SU-DHL-6 (cell line): Measurements from ENCODE around the gene LCAT.
"Not testable (repeated sequence)": the region's sequence is repeated elsewhere in the genome, so short reads cannot be mapped to it uniquely, and the experiment has no call there.

ENCODE experiments used
- H2AFZ ChIP-seq: fragments of 200-600 bp; sonication (generic); 2 replicates; pipeline ENCODE4 v1.6.1; 2014; ENCODE audit warnings: low read depth, mild to moderate bottlenecking, moderate library complexity, mixed read lengths, antibody characterized with exemption, low read length; ENCODE audit not compliant: severe bottlenecking
- H3F3A ChIP-seq: fragments of 200-600 bp; shearing (Covaris generic); 2 replicates; pipeline ENCODE4 v1.6.0; 2016; ENCODE audit warnings: antibody characterized with exemption, mild to moderate bottlenecking; ENCODE audit not compliant: insufficient read depth
- H3K27ac ChIP-seq: fragments of 200-600 bp; sonication (generic); 2 replicates; pipeline ENCODE4 v1.5.1; 2016; ENCODE audit warnings: low read depth, mild to moderate bottlenecking, low read length, moderate library complexity, mixed read lengths
- H3K27me3 ChIP-seq: fragments of 200-600 bp; sonication (generic), shearing (Covaris generic); 2 replicates; pipeline ENCODE4 v1.6.0; 2014; ENCODE audit warnings: mild to moderate bottlenecking, low read length
- H3K36me3 ChIP-seq: fragments of 200-600 bp; sonication (generic); 2 replicates; pipeline ENCODE4 v1.6.1; 2014; ENCODE audit warnings: mild to moderate bottlenecking, low read length, mixed read lengths
- H3K4me2 ChIP-seq: fragments of 300-600, 200-600 bp; shearing (Covaris generic), sonication (generic); 2 replicates; pipeline ENCODE4 v1.6.0; 2014; ENCODE audit warnings: low read length, low read depth, mild to moderate bottlenecking; ENCODE audit not compliant: poor library complexity, severe bottlenecking
- H3K4me3 ChIP-seq: fragments of 200-600 bp; sonication (generic); 2 replicates; pipeline ENCODE4 v1.5.1; 2014; ENCODE audit warnings: antibody characterized with exemption, low read length, mild to moderate bottlenecking, mixed read lengths; ENCODE audit not compliant: insufficient read depth, poor library complexity, severe bottlenecking
- H3K79me2 ChIP-seq: fragments of 200-600 bp; sonication (generic); 2 replicates; pipeline ENCODE4 v1.6.1; 2014; ENCODE audit warnings: mild to moderate bottlenecking, low read length, moderate library complexity; ENCODE audit not compliant: insufficient read depth
- H3K9ac ChIP-seq: fragments of 200-600 bp; sonication (generic); 2 replicates; pipeline ENCODE4 v1.7.0; 2014; ENCODE audit warnings: mild to moderate bottlenecking, low read length
- H3K9me2 ChIP-seq: fragments of 200-600 bp; sonication (generic); replicated peaks from 2 replicates; pipeline ENCODE4 v1.6.1; 2014; ENCODE audit warnings: low read length; ENCODE audit not compliant: insufficient read depth
- H3K9me3 ChIP-seq: fragments of 200-600 bp; sonication (generic); 2 replicates; pipeline ENCODE4 v1.6.1; 2014; ENCODE audit warnings: low read length, mixed read lengths; ENCODE audit not compliant: insufficient read depth
- H4K20me1 ChIP-seq: fragments of 200-600 bp; sonication (generic); 2 replicates; pipeline ENCODE4 v1.6.1; 2014; ENCODE audit warnings: low read depth, mild to moderate bottlenecking, antibody characterized with exemption, low read length, moderate library complexity, mixed read lengths
- CTCF ChIP-seq: fragments of 200-600 bp; sonication (generic); IDR thresholded peaks from one replicate; pipeline ENCODE4 v1.5.1; 2017; ENCODE audit warnings: antibody characterized with exemption, mild to moderate bottlenecking, low read length, moderate library complexity; ENCODE audit not compliant: insufficient read depth, poor library complexity, severe bottlenecking
- EZH2phosphoT487 ChIP-seq: fragments of 200-600 bp; sonication (generic), shearing (Covaris generic); conservative IDR thresholded peaks from 2 replicates; pipeline ENCODE4 v1.6.1; 2018; ENCODE audit warnings: mild to moderate bottlenecking, antibody characterized with exemption, low read length, moderate library complexity, mixed read lengths

LCAT gene

GRCh38 chr16:67939507-67940445 is 4.1 kb downstream of the LCAT start:
- Histone ChIP-seq H3K4me2 (no peak overlapping the region), H3K79me2 (peaks cover 22% of the 10 kb centered on the region), H3K9ac (no peak overlapping the region), H3F3A (peaks cover 11% of the 10 kb centered on the region), H3K27ac (no peak overlapping the region), H2AFZ (no peak overlapping the region), H3K27me3 (no peaks in the 10 kb centered on the region), H4K20me1 (no peaks in the 10 kb centered on the region), H3K9me3 (no peaks in the 10 kb centered on the region), H3K4me3 (no peak overlapping the region), H3K36me3 (no peaks in the 10 kb centered on the region), H3K9me2 (no peaks in the 10 kb centered on the region)
- no peak for TF ChIP-seq EZH2phosphoT487

- not testable (repeated sequence) for H4K20me1 ChIP-seq, H3K27me3 ChIP-seq, H3K9me2 ChIP-seq, H3K36me3 ChIP-seq, H3K9ac ChIP-seq, H3K9me3 ChIP-seq, H2AFZ ChIP-seq, H3K4me3 ChIP-seq
- Histone ChIP-seq H3F3A (peaks cover 11% of the 10 kb centered on the region), H3K27ac (0 out of 2 replicates have a peak overlapping the region, but pooled peaks have one; percentile 89), H3K4me2 (peak overlapping the region; percentile 89), H3K79me2 (peaks cover 25% of the 10 kb centered on the region)
Observed at GRCh38 chr16:67937713-67938112, 6.2 kb downstream of the LCAT start.

GRCh38 chr16:67936880-67937605 is 6.9 kb downstream of the LCAT start:
- peak overlapping the region; percentile 89 for H3K27ac ChIP-seq
- peak overlapping the region; percentile 89 for H3K9ac ChIP-seq
- peaks cover 25% of the 10 kb centered on the region for H3K79me2 ChIP-seq
- H3K4me3 ChIP-seq: peak overlapping the region; percentile 77
- H3K36me3 ChIP-seq: no peaks in the 10 kb centered on the region
- H4K20me1 ChIP-seq: no peaks in the 10 kb centered on the region
- H3F3A ChIP-seq: peaks cover 11% of the 10 kb centered on the region
- peak overlapping the region; percentile 89 for H3K4me2 ChIP-seq
- TF ChIP-seq CTCF (no peak), EZH2phosphoT487 (no peak)
- no peak overlapping the region for H2AFZ ChIP-seq
- no peaks in the 10 kb centered on the region for H3K9me2 ChIP-seq
- H3K9me3 ChIP-seq: no peaks in the 10 kb centered on the region
- no peaks in the 10 kb centered on the region for H3K27me3 ChIP-seq

- Histone ChIP-seq H3K27ac (peak within 1 kb of the TSS; percentile 89), H3K4me2 (peak within 1 kb of the TSS; percentile 89), H3K27me3 (no peaks in the 10 kb centered on the region), H3K9ac (peak within 1 kb of the TSS; percentile 89), H4K20me1 (no peaks in the 10 kb centered on the region), H3K9me2 (no peaks in the 10 kb centered on the region), H3K4me3 (peak within 1 kb of the TSS; percentile 77), H3F3A (peaks cover 5% of the 10 kb centered on the region), H3K79me2 (peaks cover 25% of the 10 kb centered on the region), H3K36me3 (no peaks in the 10 kb centered on the region), H3K9me3 (no peaks in the 10 kb centered on the region), H2AFZ (peak within 1 kb of the TSS; percentile 8)
- no peak for TF ChIP-seq CTCF
- TF ChIP-seq EZH2phosphoT487: no peak
Observed at GRCh38 chr16:67936124-67936879, 7.6 kb downstream of the LCAT start, which contains the start of gene PSMB10. PSMB10 (minus strand) TSS chr16:67936850; CDS start chr16:67936749, 101 bp downstream.
